Duodenal mucosa (tissue), 2 donors: ENCODE data around the gene DPF3.

ENCODE experiments used
- H3K27ac ChIP-seq: one replicate; pipeline ENCODE4 v1.7.0; 2013; ENCODE audit warnings: low read depth, low read length
- H3K27me3 ChIP-seq, 2 donors: one replicate each; pipeline ENCODE4 v1.7.0; 2013; ENCODE audit warnings: low read length in 2 of 2, control low read depth in 1 of 2; ENCODE audit not compliant: insufficient read depth in 2 of 2, control insufficient read depth in 1 of 2
- H3K36me3 ChIP-seq, 2 donors: one replicate each; pipeline ENCODE4 v1.7.0; 2013; ENCODE audit warnings: low read length in 2 of 2, control low read depth in 1 of 2; ENCODE audit not compliant: insufficient read depth in 2 of 2, control insufficient read depth in 1 of 2
- H3K4me1 ChIP-seq, 2 donors: one replicate each; pipeline ENCODE4 v1.7.0; 2013; ENCODE audit warnings: low read length in 2 of 2, control low read depth in 1 of 2; ENCODE audit not compliant: insufficient read depth in 2 of 2, control insufficient read depth in 1 of 2
- H3K4me3 ChIP-seq, 2 donors: one replicate each; pipeline ENCODE4 v1.7.0; 2013; ENCODE audit warnings: low read length in 2 of 2, low read depth in 1 of 2
- H3K9ac ChIP-seq, 2 donors: one replicate each; pipeline ENCODE4 v1.7.0; 2013; ENCODE audit warnings: low read length in 2 of 2, low read depth in 1 of 2
- H3K9me3 ChIP-seq, 2 donors: one replicate each; pipeline ENCODE4 v1.7.0; 2013; ENCODE audit warnings: low read length in 2 of 2, control low read depth in 1 of 2; ENCODE audit not compliant: control insufficient read depth in 1 of 2

The DPF3 gene

GRCh38 chr14:72714094-72714493, 179.8 kb downstream of the DPF3 start:
- no peak overlapping the region for H3K4me3 ChIP-seq
- no peak overlapping the region for H3K27ac ChIP-seq
- no peak overlapping the region for H3K9ac ChIP-seq
- no peaks in the 10 kb centered on the region for H3K4me1 ChIP-seq
- no peaks in the 10 kb centered on the region for H3K27me3 ChIP-seq
- H3K36me3 ChIP-seq, result no peaks in the 10 kb centered on the region
- H3K9me3 ChIP-seq, result no peaks in the 10 kb centered on the region

GRCh38 chr14:72711936-72712335, 182.0 kb downstream of the DPF3 start:
- H3K4me3 ChIP-seq, result no peak overlapping the region
- no peak overlapping the region for H3K9ac ChIP-seq
- H3K27me3 ChIP-seq, result no peaks in the 10 kb centered on the region
- H3K4me1 ChIP-seq, result no peaks in the 10 kb centered on the region
- H3K9me3 ChIP-seq, result no peaks in the 10 kb centered on the region
- H3K27ac ChIP-seq, result no peak overlapping the region
- no peaks in the 10 kb centered on the region for H3K36me3 ChIP-seq

DNA sequence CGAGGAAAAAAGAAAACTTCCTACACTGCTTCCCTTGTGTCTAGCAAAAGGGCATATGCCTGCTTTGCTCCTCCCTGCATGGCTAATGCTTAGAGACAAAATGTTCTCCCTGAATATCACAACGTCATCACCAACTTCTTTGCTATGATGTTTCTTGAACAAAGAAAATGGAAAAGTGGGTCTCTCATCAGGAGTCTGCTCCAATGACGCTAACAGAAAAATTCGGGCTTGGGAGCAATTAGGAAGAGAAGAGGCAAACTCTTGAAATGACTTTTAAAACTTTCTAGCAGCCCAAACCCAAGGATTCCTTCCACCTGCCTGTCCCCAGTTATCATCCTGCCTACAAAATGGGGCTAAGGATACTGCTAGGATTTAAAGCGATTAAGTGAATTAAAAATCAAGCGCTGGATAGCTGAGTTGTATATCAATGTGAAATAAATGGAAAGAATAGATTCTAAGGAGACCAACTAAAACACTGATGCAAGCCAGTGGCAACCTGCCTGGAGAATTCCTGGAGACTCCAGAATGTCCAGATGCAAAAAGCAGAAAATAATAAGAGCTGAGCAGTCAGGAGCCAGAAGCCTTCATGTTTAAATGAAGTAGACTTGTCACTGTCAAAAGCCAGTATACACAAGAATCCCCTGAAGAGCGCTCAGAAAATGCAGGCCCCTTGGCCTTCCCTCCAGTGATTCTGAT, 183.8 kb downstream of the DPF3 start:
- Histone ChIP-seq H3K4me1 (no peaks in the 10 kb centered on the region), H3K27ac (no peak overlapping the region), H3K27me3 (no peaks in the 10 kb centered on the region)

DNA sequence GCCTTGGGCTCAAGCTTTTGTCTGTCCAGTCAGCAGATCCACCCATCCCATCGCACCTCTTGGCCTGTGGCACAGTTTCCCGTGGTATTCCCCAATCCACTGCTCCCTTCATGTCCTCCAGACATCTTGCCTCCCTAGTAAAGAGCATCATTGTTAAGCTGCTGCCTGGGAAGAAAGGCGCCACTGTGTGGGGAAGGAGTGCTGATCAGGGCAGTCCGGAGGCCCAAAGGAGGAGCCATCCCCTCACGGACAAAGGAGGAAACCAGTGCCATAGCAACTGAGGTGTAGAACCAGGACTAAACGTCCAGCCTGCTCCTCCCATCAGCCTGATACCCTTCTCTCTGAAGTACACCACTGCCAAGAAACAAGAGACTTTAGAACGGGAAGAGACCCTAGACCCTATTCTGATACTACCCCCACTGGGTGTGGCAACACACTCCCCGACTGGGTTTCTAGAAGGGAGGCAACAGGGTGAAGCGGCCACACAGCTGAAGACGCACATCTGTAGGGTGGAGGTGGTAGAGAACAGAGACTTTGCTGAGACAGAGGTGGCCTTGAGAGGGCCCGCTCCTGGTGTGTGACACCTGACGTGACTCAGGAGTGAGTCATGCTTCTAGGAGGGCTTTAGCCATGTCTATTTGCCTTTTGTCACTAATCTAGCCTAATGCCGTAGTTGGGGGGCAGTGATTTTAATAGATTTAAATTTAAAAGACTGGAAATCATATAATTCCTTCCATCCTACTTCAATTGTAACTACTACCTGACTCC, 185.0 kb downstream of the DPF3 start:
- H3K9me3 ChIP-seq, result no peaks in the 10 kb centered on the region
- no peak overlapping the region for H3K9ac ChIP-seq
- no peak overlapping the region for H3K27ac ChIP-seq
- H3K27me3 ChIP-seq, result no peaks in the 10 kb centered on the region
- H3K4me1 ChIP-seq, result no peaks in the 10 kb centered on the region
- H3K4me3 ChIP-seq, result no peak overlapping the region
- H3K36me3 ChIP-seq, result no peaks in the 10 kb centered on the region

More for the DNA sequence above, 183.8 kb downstream of the DPF3 start:
- Histone ChIP-seq H3K36me3 (no peaks in the 10 kb centered on the region), H3K9ac (no peak overlapping the region), H3K9me3 (no peaks in the 10 kb centered on the region), H3K4me3 (no peak overlapping the region)

- H3K4me3 ChIP-seq, result no peak overlapping the region
- H3K27me3 ChIP-seq, result no peaks in the 10 kb centered on the region
- H3K9ac ChIP-seq, result no peak overlapping the region
- no peaks in the 10 kb centered on the region for H3K36me3 ChIP-seq
- no peak overlapping the region for H3K27ac ChIP-seq
- no peaks in the 10 kb centered on the region for H3K4me1 ChIP-seq
- H3K9me3 ChIP-seq, result no peaks in the 10 kb centered on the region
These were observed 185.7 kb downstream of the DPF3 start for GRCh38 chr14:72708222-72708621.

GRCh38 chr14:72706485-72706884, 187.4 kb downstream of the DPF3 start:
- no peak overlapping the region for H3K4me3 ChIP-seq
- H3K4me1 ChIP-seq, result no peaks in the 10 kb centered on the region
- no peaks in the 10 kb centered on the region for H3K36me3 ChIP-seq
- no peaks in the 10 kb centered on the region for H3K27me3 ChIP-seq
- no peaks in the 10 kb centered on the region for H3K9me3 ChIP-seq
- no peak overlapping the region for H3K27ac ChIP-seq
- H3K9ac ChIP-seq, result no peak overlapping the region

- Histone ChIP-seq H3K36me3 (no peaks in the 10 kb centered on the region), H3K27me3 (no peaks in the 10 kb centered on the region), H3K27ac (no peak overlapping the region), H3K9ac (no peak overlapping the region), H3K4me3 (no peak overlapping the region), H3K9me3 (no peaks in the 10 kb centered on the region), H3K4me1 (no peaks in the 10 kb centered on the region)
These were observed 189.4 kb downstream of the DPF3 start for GRCh38 chr14:72704502-72704901.

DNA sequence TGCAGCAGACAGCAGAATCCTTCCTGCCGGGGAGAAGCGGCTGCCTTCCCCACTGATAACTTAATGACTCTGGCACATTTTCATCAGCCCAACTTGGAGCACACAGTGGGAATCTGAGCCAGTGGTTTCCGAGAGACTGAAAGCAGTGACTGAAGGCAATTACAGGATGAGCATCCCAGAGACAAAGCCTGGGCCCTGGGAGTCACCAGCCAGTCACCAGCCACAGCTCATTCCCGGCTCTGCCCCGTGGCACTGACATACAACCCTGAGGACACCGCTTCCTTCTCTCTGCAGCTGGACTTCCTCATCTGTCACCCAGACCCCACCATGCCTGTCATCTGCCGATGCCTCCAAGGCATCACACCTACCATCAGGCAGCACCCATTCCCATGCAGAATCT, 192.3 kb downstream of the DPF3 start:
- Histone ChIP-seq H3K27me3 (no peaks in the 10 kb centered on the region), H3K4me1 (no peaks in the 10 kb centered on the region), H3K27ac (no peak overlapping the region), H3K9ac (no peak overlapping the region), H3K4me3 (no peak overlapping the region), H3K9me3 (no peaks in the 10 kb centered on the region), H3K36me3 (no peaks in the 10 kb centered on the region)

GRCh38 chr14:72701237-72701565, 192.7 kb downstream of the DPF3 start:
- Histone ChIP-seq H3K4me3 (no peak overlapping the region), H3K9me3 (no peaks in the 10 kb centered on the region), H3K27ac (no peak overlapping the region), H3K4me1 (no peaks in the 10 kb centered on the region), H3K27me3 (no peaks in the 10 kb centered on the region), H3K36me3 (no peaks in the 10 kb centered on the region), H3K9ac (no peak overlapping the region)

- no peaks in the 10 kb centered on the region for H3K9me3 ChIP-seq
- no peak overlapping the region for H3K27ac ChIP-seq
- no peak overlapping the region for H3K9ac ChIP-seq
- no peak overlapping the region for H3K4me3 ChIP-seq
- H3K36me3 ChIP-seq, result no peaks in the 10 kb centered on the region
- no peaks in the 10 kb centered on the region for H3K27me3 ChIP-seq
- H3K4me1 ChIP-seq, result no peaks in the 10 kb centered on the region
These were observed 193.3 kb downstream of the DPF3 start for GRCh38 chr14:72700338-72701236.
